GM23338 (cell line): ENCODE data around the gene USH2A. TPM values are rescaled to one million over a fixed set of nuclear protein-coding genes. Genes with fewer than 3 reads are reported as not detected.

Experiments used
- ATAC-seq: fragments of 200-7000 bp; cut with Tn5 transposase; 3 replicates; pipeline ENCODE4 v1.9.1; 2020
- DNase-seq: peaks from one replicate; pipeline ENCODE4 v3.0.0-alpha.2; 2015; ENCODE audit warnings: low spot score
- H2AFZ ChIP-seq: fragments of 200-600 bp; sonication (generic); 2 replicates; pipeline ENCODE4 v1.8.0; 2016; ENCODE audit warnings: antibody characterized with exemption, mild to moderate bottlenecking, moderate library complexity
- H3F3A ChIP-seq: fragments of 200-600 bp; sonication (generic); replicated peaks from 2 replicates; pipeline ENCODE4 v1.8.0; 2017; ENCODE audit warnings: antibody characterized with exemption, mixed run types, low read depth
- H3K27ac ChIP-seq: fragments of 200-600 bp; sonication (generic); 2 replicates; pipeline ENCODE4 v1.6.1; 2016; ENCODE audit warnings: low read depth
- H3K27me3 ChIP-seq: fragments of 200-600 bp; sonication (generic); 2 replicates; pipeline ENCODE4 v1.8.0; 2016; ENCODE audit warnings: mild to moderate bottlenecking, mixed run types, moderate library complexity; ENCODE audit not compliant: insufficient read depth
- H3K36me3 ChIP-seq: fragments of 200-600 bp; sonication (generic); 2 replicates; pipeline ENCODE4 v1.8.0; 2016; ENCODE audit warnings: mild to moderate bottlenecking; ENCODE audit not compliant: insufficient read depth
- H3K4me1 ChIP-seq: fragments of 200-600 bp; sonication (generic); 2 replicates; pipeline ENCODE4 v1.8.0; 2016; ENCODE audit warnings: mild to moderate bottlenecking, moderate library complexity; ENCODE audit not compliant: insufficient read depth
- H3K4me2 ChIP-seq: fragments of 200-600 bp; sonication (generic); 2 replicates; pipeline ENCODE4 v1.7.1; 2017; ENCODE audit warnings: mixed run types
- H3K4me3 ChIP-seq: fragments of 200-600 bp; sonication (generic); 2 replicates; pipeline ENCODE4 v1.6.1; 2016; ENCODE audit warnings: mixed run types
- H3K79me2 ChIP-seq: fragments of 200-600 bp; sonication (generic); replicated peaks from 2 replicates; pipeline ENCODE4 v1.8.0; 2017; ENCODE audit warnings: mild to moderate bottlenecking; ENCODE audit not compliant: insufficient read depth
- H3K9me2 ChIP-seq: fragments of 200-600 bp; sonication (generic); 2 replicates; pipeline ENCODE4 v1.8.0; 2017; ENCODE audit not compliant: insufficient read depth
- H4K20me1 ChIP-seq: fragments of 200-600 bp; sonication (generic); replicated peaks from 2 replicates; pipeline ENCODE4 v1.8.0; 2017; ENCODE audit warnings: mild to moderate bottlenecking; ENCODE audit not compliant: insufficient read depth
- H3K27ac Mint-ChIP-seq: 2 replicates; pipeline ENCODE4 v1.8.0; 2020; ENCODE audit warnings: inconsistent platforms, mild to moderate bottlenecking, moderate library complexity, mixed read lengths
- H3K27me3 Mint-ChIP-seq: 3 replicates; pipeline ENCODE4 v1.8.0; 2022; ENCODE audit warnings: low read depth, mild to moderate bottlenecking, moderate library complexity, mixed read lengths, inconsistent platforms; ENCODE audit not compliant: insufficient read depth, poor library complexity
- H3K36me3 Mint-ChIP-seq: 3 replicates; pipeline ENCODE4 v1.8.0; 2021; ENCODE audit warnings: low read depth, mild to moderate bottlenecking, inconsistent platforms, moderate library complexity, mixed read lengths
- H3K4me1 Mint-ChIP-seq: 3 replicates; pipeline ENCODE4 v1.8.0; 2020; ENCODE audit warnings: mild to moderate bottlenecking, inconsistent platforms, mixed read lengths
- H3K4me3 Mint-ChIP-seq: 3 replicates; pipeline ENCODE4 v1.8.0; 2021; ENCODE audit warnings: moderate library complexity, mild to moderate bottlenecking, inconsistent platforms, mixed read lengths
- H3K9me3 Mint-ChIP-seq: 3 replicates; pipeline ENCODE4 v1.8.0; 2020; ENCODE audit warnings: moderate library complexity, mild to moderate bottlenecking, inconsistent platforms, mixed read lengths
- CREB1 ChIP-seq: fragments of 250-450 bp; sonication (Bioruptor Pico); IDR thresholded peaks from 2 replicates; pipeline ENCODE4 v1.5.0; 2020; ENCODE audit warnings: low read depth, mild to moderate bottlenecking, moderate library complexity
- EZH2 ChIP-seq: fragments of 200-600 bp; sonication (generic); IDR thresholded peaks from one replicate; pipeline ENCODE4 v1.8.0; 2017; ENCODE audit warnings: antibody characterized with exemption, mild to moderate bottlenecking, low read depth; ENCODE audit not compliant: unreplicated experiment
- JUNB ChIP-seq: IDR thresholded peaks from one replicate; pipeline ENCODE4 v1.6.1; 2016; ENCODE audit warnings: antibody characterized with exemption; ENCODE audit not compliant: unreplicated experiment
- NANOG ChIP-seq: IDR thresholded peaks from 2 replicates; pipeline ENCODE4 v1.6.1; 2016; ENCODE audit warnings: antibody characterized with exemption, borderline replicate concordance
- POLR2AphosphoS5 ChIP-seq: IDR thresholded peaks from 2 replicates; pipeline ENCODE4 v1.6.1; 2016; ENCODE audit warnings: antibody characterized with exemption, low read depth
- STAT1 ChIP-seq: IDR thresholded peaks from one replicate; pipeline ENCODE4 v1.6.1; 2016; ENCODE audit warnings: antibody characterized with exemption; ENCODE audit not compliant: unreplicated experiment
- ZNF331 ChIP-seq: fragments of 250-450 bp; sonication (Bioruptor Pico); IDR thresholded peaks from 2 replicates; pipeline ENCODE4 v1.5.0; 2020; ENCODE audit warnings: low read depth, mild to moderate bottlenecking, moderate library complexity
- polyA plus RNA-seq: library from polyadenylated mRNA; unstranded; fragments of >200 nt; fragmentation: Nextera tagmentation; extraction: Ambion mirVana; gene quantifications from 2 replicates; pipeline ENCODE4 v1.2.1, GENCODE V29; 2016
- total RNA-seq: library from RNA; depleted of rRNA; stranded (reverse); fragments of >200 nt; shearing (Covaris generic); gene quantifications from 2 replicates; pipeline ENCODE4 v1.2.3, GENCODE V29; 2014
- TF ChIP-seq, protein P1 (sequence below), 2 experiments: fragments of 200-600 bp in 1 of 2; sonication (generic) in 1 of 2; conservative IDR thresholded peaks; 2 replicates each; pipeline versions ENCODE4 v1.5.1 to v1.6.1; 2016 to 2017; ENCODE audit warnings: antibody characterized with exemption in 2 of 2, low read depth in 2 of 2, mild to moderate bottlenecking in 2 of 2, moderate library complexity in 1 of 2
- TF ChIP-seq, protein P2 (sequence below): fragments of 250-450 bp; sonication (Bioruptor Pico); IDR thresholded peaks from 2 replicates; pipeline ENCODE4 v1.5.0; 2020; ENCODE audit warnings: mild to moderate bottlenecking, moderate library complexity
- TF ChIP-seq, protein P3 (sequence below): IDR thresholded peaks from one replicate; pipeline ENCODE4 v1.6.1; 2018; ENCODE audit warnings: antibody characterized with exemption; ENCODE audit not compliant: unreplicated experiment
- TF ChIP-seq, protein P4 (sequence below): IDR thresholded peaks from 2 replicates; pipeline ENCODE4 v1.6.1; 2016; ENCODE audit warnings: antibody characterized with exemption

Gene USH2A
- total and polyA plus RNA-seq, 2 experiments from 2014 or later, result 0.03 TPM

DNA sequence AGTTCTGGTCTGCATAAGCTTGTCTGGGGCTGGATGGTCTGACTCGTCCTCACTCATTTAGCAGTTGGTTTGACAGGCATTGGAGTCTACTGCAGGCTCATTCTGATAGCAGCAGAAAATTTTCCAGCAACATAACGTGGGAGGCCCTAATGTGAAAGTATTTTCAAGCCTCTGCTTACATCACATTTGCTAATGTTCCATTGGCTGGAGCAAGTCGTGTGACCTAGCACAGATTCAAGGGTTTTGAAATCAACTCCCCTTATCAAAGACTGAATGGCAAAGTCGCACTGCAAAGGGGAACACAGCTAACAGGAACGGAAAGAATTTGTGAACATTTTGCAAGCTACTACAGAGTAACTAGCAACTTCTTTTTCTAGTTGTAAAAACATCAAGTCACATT, 2.3 kb upstream of the USH2A start (continued):
- TF ChIP-seq, protein P1, sequence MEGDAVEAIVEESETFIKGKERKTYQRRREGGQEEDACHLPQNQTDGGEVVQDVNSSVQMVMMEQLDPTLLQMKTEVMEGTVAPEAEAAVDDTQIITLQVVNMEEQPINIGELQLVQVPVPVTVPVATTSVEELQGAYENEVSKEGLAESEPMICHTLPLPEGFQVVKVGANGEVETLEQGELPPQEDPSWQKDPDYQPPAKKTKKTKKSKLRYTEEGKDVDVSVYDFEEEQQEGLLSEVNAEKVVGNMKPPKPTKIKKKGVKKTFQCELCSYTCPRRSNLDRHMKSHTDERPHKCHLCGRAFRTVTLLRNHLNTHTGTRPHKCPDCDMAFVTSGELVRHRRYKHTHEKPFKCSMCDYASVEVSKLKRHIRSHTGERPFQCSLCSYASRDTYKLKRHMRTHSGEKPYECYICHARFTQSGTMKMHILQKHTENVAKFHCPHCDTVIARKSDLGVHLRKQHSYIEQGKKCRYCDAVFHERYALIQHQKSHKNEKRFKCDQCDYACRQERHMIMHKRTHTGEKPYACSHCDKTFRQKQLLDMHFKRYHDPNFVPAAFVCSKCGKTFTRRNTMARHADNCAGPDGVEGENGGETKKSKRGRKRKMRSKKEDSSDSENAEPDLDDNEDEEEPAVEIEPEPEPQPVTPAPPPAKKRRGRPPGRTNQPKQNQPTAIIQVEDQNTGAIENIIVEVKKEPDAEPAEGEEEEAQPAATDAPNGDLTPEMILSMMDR (conservative IDR thresholded peaks at IDR 0.05; ENCODE audit: low read depth in 2 of 2), result no peak
- TF ChIP-seq CREB1 (CRISPR knock-in tag), result no peak
- no peak for TF ChIP-seq NANOG

DNA sequence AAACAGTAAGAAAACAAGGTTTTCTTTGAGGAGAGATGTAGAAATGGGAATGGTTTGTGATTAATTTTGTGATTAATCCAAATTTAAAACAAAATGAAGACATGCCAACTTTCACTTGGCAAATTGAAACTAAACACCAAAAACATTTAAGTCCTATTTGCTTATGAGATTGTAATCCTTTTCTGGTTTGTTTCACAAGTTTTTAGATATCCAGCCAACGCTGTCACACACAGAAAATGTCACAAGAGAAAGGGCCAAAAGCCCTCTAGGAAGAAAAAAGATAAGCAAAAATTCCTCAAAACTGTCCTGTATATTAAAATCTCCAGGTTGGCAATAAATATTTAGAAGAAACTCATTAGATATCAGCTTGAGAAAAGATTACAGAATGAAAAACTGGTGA, 2.5 kb downstream of the USH2A start:
- no peak overlapping the region for H3K27ac ChIP-seq
- Mint-ChIP-seq H3K27me3 (no peaks in the 10 kb centered on the region), H3K4me3 (no peak overlapping the region), H3K4me1 (peaks cover 4% of the 10 kb centered on the region; the same call in 1 of the 3 replicates), H3K36me3 (no peaks in the 10 kb centered on the region), H3K27ac (no peak overlapping the region; the same call in 1 of the 2 replicates), H3K9me3 (no peaks in the 10 kb centered on the region)
- ATAC-seq (no peak), DNase-seq (no peak)
- H3K4me2 ChIP-seq, result no peak overlapping the region
- no peak overlapping the region for H2AFZ ChIP-seq
- no peaks in the 10 kb centered on the region for H4K20me1 ChIP-seq
- no peaks in the 10 kb centered on the region for H3K27me3 ChIP-seq
- H3K36me3 ChIP-seq, result no peaks in the 10 kb centered on the region
- no peaks in the 10 kb centered on the region for H3F3A ChIP-seq
- H3K9me2 ChIP-seq, result no peaks in the 10 kb centered on the region
- no peaks in the 10 kb centered on the region for H3K79me2 ChIP-seq
- no peaks in the 10 kb centered on the region for H3K4me1 ChIP-seq
- H3K4me3 ChIP-seq, result no peak overlapping the region
- TF ChIP-seq, protein P2, sequence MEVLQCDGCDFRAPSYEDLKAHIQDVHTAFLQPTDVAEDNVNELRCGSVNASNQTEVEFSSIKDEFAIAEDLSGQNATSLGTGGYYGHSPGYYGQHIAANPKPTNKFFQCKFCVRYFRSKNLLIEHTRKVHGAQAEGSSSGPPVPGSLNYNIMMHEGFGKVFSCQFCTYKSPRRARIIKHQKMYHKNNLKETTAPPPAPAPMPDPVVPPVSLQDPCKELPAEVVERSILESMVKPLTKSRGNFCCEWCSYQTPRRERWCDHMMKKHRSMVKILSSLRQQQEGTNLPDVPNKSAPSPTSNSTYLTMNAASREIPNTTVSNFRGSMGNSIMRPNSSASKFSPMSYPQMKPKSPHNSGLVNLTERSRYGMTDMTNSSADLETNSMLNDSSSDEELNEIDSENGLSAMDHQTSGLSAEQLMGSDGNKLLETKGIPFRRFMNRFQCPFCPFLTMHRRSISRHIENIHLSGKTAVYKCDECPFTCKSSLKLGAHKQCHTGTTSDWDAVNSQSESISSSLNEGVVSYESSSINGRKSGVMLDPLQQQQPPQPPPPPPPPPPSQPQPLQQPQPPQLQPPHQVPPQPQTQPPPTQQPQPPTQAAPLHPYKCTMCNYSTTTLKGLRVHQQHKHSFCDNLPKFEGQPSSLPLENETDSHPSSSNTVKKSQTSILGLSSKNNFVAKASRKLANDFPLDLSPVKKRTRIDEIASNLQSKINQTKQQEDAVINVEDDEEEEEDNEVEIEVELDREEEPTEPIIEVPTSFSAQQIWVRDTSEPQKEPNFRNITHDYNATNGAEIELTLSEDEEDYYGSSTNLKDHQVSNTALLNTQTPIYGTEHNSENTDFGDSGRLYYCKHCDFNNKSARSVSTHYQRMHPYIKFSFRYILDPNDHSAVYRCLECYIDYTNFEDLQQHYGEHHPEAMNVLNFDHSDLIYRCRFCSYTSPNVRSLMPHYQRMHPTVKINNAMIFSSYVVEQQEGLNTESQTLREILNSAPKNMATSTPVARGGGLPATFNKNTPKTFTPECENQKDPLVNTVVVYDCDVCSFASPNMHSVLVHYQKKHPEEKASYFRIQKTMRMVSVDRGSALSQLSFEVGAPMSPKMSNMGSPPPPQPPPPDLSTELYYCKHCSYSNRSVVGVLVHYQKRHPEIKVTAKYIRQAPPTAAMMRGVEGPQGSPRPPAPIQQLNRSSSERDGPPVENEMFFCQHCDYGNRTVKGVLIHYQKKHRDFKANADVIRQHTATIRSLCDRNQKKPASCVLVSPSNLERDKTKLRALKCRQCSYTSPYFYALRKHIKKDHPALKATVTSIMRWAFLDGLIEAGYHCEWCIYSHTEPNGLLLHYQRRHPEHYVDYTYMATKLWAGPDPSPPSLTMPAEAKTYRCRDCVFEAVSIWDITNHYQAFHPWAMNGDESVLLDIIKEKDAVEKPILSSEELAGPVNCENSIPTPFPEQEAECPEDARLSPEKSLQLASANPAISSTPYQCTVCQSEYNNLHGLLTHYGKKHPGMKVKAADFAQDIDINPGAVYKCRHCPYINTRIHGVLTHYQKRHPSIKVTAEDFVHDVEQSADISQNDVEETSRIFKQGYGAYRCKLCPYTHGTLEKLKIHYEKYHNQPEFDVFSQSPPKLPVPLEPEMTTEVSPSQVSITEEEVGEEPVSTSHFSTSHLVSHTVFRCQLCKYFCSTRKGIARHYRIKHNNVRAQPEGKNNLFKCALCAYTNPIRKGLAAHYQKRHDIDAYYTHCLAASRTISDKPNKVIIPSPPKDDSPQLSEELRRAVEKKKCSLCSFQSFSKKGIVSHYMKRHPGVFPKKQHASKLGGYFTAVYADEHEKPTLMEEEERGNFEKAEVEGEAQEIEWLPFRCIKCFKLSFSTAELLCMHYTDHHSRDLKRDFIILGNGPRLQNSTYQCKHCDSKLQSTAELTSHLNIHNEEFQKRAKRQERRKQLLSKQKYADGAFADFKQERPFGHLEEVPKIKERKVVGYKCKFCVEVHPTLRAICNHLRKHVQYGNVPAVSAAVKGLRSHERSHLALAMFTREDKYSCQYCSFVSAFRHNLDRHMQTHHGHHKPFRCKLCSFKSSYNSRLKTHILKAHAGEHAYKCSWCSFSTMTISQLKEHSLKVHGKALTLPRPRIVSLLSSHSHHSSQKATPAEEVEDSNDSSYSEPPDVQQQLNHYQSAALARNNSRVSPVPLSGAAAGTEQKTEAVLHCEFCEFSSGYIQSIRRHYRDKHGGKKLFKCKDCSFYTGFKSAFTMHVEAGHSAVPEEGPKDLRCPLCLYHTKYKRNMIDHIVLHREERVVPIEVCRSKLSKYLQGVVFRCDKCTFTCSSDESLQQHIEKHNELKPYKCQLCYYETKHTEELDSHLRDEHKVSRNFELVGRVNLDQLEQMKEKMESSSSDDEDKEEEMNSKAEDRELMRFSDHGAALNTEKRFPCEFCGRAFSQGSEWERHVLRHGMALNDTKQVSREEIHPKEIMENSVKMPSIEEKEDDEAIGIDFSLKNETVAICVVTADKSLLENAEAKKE (CRISPR knock-in tag), result no peak
- TF ChIP-seq EZH2, result no peak
- TF ChIP-seq STAT1, result no peak
- TF ChIP-seq, protein P1 (conservative IDR thresholded peaks at IDR 0.05; ENCODE audit: low read depth in 2 of 2), result no peak
- TF ChIP-seq, protein P3, sequence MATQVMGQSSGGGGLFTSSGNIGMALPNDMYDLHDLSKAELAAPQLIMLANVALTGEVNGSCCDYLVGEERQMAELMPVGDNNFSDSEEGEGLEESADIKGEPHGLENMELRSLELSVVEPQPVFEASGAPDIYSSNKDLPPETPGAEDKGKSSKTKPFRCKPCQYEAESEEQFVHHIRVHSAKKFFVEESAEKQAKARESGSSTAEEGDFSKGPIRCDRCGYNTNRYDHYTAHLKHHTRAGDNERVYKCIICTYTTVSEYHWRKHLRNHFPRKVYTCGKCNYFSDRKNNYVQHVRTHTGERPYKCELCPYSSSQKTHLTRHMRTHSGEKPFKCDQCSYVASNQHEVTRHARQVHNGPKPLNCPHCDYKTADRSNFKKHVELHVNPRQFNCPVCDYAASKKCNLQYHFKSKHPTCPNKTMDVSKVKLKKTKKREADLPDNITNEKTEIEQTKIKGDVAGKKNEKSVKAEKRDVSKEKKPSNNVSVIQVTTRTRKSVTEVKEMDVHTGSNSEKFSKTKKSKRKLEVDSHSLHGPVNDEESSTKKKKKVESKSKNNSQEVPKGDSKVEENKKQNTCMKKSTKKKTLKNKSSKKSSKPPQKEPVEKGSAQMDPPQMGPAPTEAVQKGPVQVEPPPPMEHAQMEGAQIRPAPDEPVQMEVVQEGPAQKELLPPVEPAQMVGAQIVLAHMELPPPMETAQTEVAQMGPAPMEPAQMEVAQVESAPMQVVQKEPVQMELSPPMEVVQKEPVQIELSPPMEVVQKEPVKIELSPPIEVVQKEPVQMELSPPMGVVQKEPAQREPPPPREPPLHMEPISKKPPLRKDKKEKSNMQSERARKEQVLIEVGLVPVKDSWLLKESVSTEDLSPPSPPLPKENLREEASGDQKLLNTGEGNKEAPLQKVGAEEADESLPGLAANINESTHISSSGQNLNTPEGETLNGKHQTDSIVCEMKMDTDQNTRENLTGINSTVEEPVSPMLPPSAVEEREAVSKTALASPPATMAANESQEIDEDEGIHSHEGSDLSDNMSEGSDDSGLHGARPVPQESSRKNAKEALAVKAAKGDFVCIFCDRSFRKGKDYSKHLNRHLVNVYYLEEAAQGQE, result no peak
- no peak for TF ChIP-seq JUNB
- TF ChIP-seq POLR2AphosphoS5, result no peak
- TF ChIP-seq ZNF331 (CRISPR knock-in tag), result no peak
- TF ChIP-seq, protein P4, sequence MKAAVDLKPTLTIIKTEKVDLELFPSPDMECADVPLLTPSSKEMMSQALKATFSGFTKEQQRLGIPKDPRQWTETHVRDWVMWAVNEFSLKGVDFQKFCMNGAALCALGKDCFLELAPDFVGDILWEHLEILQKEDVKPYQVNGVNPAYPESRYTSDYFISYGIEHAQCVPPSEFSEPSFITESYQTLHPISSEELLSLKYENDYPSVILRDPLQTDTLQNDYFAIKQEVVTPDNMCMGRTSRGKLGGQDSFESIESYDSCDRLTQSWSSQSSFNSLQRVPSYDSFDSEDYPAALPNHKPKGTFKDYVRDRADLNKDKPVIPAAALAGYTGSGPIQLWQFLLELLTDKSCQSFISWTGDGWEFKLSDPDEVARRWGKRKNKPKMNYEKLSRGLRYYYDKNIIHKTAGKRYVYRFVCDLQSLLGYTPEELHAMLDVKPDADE, result no peak
